NCI-H1436 treated with DMSO at 0.1 percent for 48 hours (cell line): ENCODE results near the gene PXMP4.
"Not testable (repeated sequence)": the region's sequence is repeated elsewhere in the genome, so short reads cannot be mapped to it uniquely, and the experiment has no call there.

Experiments
- DNase-seq: peaks from one replicate; lab custom pipeline; 2025; lab: John Stamatoyannopoulos, UW

Gene PXMP4, protein sequence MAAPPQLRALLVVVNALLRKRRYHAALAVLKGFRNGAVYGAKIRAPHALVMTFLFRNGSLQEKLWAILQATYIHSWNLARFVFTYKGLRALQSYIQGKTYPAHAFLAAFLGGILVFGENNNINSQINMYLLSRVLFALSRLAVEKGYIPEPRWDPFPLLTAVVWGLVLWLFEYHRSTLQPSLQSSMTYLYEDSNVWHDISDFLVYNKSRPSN

DNA sequence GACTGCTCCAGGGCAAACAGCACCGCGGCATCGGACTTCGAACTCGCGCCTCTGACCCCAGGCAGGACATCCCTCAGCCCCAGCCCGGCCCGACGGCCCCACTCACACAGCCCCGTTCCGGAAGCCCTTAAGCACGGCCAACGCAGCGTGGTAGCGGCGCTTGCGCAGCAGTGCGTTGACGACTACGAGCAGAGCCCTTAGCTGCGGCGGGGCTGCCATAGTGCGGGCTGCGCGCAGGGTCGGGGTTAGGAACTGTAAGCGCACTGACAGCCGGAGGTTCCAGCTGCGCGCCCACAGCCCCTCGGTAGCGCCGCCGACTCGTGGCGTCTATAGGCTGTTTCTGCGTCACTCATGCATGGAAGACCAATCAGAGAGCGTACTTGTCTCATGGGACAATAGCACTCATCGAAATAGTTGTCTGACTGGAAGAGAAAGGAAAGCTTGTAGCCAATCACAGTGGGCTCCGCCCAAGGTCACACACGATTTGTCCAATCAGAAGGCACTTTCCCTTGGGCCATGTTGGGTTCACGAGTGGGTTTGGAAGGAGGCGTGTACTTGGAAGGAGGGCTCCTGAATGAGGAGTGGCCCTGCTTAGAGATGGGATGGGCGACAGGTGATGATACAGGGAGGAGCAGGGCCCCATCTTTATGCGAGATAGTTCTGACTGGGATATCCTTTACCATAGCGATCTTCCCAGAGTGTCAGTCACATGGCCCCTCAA lies at the start of gene PXMP4:
Gene PXMP4 (minus strand): TSS at position 322 of the 721 bp plus-strand sequence. CDS start 103 bp downstream, at position 219.
- peak; percentile 93 for DNase-seq

DNA sequence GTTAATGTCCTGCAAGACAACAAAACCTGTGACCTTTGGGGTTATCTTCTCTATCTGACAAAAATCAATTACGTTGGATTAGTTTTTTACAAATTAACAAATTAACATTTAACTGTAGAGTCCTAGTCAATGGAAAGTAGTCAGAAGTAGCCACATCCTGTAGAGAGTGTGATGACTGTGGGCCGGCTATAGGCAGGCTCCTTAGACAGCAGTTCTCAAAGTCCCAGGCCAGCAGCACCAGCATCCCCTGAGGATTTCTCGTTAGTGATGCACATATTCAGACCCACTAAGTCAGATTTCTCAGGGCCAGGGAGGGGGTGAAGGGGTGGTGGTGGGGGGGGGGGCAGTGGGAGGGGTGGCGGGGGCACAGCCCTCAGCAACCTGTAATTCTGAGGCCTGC lies 48.9 kb upstream of the PXMP4 start:
- DNase-seq = no peak

DNA sequence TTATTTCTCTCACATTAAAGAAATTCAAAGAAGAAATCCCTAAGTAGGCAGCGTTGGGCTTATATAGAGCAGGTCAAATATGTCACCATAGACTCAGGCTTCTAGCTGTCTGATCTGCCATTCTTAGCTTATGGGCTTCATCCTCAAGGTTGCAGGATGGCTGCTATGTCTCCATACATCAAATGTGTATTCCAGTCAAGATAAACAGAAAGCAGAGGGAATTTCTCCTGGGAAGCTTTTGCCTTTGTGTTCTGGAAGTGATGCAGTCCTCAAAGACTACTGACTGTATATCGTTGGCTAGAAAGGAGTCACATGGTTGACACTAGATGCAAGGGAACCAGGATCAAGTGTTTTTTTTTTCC lies 47.6 kb upstream of the PXMP4 start:
- DNase-seq = no peak

DNA sequence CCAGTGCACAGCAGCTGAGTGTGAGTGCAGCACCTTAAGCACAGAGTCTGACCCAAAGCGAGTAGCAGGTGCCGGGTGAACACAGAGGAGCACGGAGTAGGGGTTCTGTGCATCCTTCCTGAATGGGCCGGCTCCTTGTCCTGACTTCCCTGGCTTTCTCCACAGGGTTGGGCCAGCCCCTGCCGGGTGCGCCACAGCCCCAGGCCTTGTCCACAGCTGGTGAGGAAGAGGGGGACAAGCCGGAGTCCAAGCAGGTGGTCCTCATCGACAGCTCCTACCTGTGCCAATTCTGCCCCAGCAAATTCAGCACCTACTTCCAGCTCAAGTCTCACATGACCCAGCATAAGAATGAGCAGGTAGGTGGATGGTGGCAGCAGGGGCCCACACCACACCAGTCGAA lies 46.6 kb upstream of the PXMP4 start:
- no peak for DNase-seq

DNA sequence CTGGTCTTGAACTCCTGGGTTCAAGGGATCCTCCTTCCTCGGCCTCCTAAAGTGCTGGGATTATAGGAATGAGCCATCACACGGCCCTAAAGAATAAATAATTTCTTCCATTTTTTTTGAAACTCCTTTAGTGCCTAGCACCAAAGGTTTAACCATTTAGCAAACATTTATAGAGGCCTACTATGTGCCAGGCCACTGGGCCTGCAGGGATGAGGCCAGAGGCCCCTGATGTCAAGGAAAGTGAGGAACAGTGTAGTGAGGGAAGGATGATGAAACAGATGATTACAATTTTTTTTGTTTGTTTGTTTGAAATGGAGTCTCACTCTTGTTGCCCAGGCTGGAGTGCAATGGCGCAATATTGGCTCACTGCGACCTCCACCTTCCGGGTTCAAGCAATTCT lies 45.5 kb upstream of the PXMP4 start:
- no peak for DNase-seq

DNA sequence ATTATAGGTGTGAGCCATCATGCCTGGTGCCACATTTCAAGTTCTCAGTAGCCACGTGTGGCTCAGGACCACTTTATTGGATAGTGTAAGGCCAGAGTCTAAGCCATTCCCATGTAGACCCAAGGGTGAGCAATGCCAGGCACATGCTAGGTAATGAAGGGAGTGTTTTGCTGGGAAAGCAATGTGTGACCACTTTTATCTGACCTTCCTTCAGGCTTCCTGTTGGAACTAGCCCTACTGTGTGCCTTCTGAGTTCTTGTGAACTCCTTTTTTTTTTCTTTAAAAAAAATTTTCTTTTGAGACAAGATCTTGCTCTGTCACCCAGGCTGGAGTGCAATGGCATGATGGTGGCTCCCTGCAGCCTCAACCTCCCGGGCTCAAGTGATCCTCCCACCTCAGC lies 45.0 kb upstream of the PXMP4 start:
- no peak for DNase-seq

DNA sequence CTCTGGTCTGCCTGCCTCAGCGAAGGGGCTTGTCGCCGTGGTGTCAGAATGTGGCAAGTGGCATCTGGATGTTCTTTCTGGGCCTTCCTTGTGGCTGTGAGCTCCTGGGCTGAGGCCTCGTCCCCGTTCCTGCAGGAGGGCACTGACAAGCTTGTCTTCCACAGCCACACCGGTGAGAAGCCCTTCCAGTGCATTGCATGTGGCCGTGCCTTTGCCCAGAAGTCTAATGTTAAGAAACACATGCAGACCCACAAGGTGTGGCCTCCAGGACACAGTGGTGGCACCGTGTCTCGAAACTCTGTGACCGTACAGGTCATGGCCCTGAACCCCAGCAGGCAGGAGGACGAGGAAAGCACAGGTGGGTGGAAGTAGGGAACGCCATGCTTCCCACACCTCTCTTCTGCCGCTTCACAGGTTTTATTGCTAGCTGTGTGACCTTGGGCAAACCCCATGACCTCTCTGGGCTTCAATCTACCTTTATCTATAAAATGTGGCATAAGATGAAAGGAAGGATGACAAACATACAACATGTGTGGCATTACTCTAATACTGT lies 41.7 kb upstream of the PXMP4 start:
- DNase-seq = no peak

DNA sequence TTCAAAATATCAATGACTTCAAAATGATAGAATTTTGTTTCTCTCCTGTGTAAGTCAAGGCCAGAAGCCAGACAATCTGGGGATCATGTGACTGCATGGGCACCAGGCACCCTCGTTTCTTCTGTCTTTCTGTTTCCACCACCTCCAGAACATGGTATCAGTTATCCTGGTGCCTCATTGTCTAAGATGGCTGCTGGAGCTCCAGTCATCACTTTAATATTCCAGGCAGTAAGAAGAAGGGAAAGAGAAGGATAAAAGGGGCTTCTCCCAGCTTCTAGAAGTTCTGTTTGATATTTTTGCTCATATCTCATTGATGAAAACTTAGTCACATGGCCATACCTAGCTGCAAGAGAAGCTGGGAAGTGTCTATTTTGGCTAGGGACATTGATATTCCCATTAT lies 37.3 kb upstream of the PXMP4 start:
- DNase-seq = no peak

DNA sequence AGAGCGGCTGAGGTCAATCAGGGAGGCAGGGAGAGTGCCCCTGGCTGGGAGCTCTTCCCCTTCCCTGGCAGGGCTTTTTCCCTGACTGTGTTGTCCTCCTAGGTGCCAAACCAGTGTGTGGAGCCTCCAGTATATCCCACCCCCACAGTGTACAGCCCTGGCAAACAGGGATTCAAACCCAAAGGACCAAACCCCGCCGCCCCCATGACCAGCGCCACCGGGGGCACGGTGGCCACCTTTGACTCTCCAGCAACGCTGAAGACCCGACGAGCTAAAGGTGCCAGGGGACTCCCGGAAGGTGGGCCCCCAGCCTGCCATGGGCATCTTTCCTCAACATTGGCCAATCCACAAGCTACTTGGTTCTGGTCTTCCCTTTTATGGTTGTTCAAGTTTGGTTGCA lies 36.9 kb upstream of the PXMP4 start:
- DNase-seq = no peak

DNA sequence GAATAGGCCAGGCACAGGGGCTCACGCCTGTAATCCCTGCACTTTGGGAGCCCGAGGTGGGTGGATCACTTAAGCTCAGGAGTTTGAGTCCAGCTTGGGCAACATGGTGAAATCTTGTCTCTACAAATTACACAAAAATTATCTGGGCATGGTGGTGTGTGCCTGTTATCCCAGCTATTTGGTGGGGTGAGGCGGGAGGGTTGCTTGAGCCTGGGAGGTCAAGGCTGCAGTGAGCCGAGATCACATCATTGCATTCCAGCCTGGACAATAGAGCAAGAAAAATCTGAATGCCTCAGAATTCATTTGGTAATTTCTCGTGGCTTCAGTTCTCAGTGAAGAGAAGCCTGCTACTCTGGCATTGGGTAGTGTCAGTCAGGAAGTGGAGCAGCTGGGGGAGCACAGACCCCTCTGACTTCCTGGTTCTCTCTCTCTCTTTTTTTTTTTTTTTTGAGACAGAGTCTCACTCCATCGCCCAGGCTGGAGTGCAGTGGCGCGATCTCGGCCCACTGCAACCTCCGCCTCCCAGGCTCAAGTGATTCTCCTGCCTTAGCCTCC lies 35.9 kb upstream of the PXMP4 start:
- DNase-seq = not testable (repeated sequence)

DNA sequence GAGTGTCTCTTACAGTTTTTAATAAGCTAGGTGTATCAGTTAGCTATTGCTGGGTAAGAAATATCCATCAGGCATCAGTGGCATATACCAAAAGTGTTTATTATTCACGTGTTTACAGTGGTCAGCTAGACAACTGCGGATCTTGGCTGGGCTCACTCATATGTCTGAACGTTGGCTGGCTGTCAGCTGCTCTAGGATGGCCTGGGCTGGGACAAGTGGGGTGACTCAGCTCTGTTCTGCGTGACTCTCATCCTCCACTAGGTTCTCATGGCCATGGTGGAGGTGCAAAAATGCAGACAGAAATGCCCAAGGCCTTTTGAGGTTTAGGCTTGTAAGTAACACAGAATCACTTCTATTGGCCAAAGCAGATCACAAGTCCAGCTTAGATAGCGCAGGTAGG lies 33.7 kb upstream of the PXMP4 start:
- DNase-seq = no peak

DNA sequence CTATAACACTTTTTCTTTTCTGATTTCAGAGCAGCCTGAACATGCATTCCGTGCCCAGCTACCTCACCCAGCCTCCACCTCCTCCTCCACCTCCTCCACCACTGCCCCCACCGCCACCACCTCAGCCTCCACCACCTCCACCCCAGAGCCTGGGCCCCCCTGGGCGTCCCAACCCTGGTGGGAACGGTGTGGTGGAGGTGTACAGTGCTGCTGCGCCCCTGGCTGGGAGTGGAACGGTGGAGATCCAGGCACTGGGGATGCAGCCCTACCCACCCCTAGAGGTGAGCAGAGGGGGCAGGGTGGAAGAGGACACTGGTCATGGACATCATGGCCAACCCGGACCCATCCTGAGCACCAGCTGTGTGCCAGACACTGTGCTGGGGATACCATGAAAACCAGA lies 33.0 kb upstream of the PXMP4 start:
- DNase-seq = no peak

DNA sequence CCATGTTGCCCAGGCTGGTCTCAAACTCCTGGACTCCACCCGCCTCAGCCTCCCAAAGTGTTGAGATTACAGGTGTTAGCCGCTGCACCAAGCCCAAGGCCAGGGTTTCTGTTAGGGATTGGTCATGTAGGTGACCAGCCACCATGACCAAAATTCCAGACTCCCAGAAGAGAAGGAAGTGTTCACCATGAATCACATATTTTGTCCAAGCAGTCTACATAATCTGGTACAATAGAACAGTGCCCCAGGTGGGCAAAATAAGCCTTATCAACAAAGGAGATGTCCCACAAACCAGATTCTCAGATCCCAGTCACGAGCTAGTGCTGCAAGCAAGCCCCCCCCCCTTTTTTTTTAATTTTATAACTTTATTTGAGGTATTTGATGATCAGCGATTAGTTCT lies 31.7 kb upstream of the PXMP4 start:
- DNase-seq = no peak

DNA sequence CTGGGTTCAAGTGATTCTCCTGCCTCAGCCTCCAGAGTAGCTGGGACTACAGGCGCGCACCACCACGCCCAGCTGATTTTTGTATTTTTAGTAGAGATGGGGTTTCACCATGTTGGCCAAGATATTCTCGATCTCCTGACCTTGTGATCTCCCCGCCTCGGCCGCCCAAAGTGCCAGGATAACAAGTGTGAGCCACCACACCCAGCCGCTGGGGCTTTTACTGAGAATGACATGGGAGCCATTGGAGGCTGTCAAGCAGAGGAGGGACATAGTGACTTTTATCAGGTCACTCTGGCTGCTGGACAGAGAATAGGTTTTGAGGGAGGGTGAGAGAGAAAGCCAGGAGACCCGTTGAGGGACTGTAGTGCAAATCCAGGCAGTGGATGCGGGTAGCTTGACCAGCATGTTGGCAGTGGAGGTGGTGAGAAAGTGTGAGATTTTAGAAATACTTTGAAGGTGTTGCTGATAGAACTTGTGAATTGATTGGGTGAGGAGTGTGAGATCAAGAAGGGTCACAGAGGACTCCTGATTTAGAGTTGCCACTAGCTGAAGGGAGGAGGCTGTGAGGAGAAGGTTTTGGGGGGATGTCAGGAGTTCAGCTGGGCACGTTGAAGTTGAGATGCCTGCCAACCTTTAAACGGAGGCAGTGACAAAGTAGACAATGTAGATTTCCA lies 26.4 kb upstream of the PXMP4 start:
- DNase-seq = no peak

DNA sequence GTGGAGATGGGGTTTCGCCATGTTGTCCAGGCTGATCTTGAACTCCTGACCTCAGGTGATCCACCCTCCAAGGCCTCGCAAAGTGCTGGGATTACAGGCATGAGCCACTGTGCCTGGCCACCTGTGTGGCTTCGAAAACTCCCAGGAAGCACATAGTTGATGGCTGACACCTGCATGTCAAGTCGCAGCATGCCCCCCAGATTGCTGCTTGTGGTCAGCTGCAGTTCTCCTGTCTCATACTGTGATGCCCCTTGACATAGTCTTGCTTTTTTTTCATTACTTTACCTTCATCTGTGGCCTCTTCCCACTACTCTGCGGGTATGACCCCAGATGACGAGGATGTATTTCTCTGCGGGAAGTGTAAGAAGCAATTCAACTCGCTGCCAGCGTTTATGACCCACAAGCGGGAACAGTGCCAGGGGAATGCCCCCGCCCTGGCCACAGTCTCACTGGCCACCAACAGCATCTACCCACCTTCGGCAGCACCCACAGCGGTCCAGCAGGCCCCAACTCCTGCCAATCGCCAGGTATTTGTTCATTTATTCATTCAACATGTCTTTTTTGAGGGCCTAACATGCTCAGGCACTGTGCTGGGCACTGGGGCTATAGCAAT lies 24.8 kb upstream of the PXMP4 start:
- no peak for DNase-seq

DNA sequence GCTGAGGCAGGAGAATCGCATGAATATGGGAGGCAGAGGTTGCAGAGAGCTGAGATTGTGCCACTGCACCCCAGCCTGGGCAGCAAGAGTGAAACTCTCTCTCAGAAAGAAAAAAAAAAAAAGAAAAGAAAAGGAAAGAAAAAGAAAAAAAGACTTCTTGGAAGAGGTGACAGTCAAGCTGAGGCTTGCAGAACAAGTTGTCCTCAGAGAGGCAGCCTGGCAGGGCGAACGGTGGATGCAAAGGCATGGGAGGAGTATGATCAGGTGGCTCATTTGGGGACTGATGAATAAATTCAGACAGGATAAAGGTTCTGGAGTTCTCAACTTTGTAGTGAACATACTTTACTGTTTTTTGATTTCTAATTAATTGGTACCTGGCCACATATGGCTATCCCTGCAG lies 24.1 kb upstream of the PXMP4 start:
- DNase-seq = no peak

DNA sequence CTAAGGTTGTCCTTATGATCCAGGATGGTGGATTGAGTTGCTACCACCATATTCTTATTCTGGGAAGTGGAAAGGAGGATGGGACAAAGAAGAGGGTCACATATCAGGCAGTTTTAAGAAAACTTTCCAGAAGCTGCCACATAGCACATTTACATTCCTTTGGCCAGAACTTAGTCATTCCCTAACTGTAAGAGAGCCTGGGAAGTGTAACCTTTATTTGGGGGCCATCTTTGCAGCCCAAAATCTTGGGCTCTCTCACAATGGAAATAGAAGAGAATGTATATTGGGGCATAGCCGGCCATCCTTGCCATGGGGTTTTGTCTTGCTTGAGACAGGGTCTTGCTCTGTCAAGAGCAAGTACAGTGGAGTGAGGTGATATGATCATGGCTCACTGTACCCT lies 20.1 kb upstream of the PXMP4 start:
- DNase-seq = no peak

DNA sequence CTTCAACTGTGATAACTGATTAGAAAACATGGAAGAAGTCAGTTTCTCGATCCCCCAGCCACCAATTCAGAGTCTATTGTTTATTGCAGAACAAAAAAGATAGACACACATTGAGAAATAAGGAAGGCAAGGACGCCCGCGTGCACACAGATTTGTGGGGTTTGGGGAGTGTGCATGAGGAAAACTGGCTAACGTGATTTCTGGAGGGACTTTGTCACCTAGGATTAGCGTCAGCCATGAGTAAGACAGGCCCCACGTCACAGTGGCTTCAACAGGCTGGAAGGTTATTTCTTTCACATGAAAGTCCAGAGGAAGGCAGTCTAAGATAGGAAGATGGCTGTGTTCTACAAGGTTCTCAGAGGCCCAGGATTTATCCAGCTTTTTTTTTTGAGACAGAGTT lies 19.4 kb upstream of the PXMP4 start:
- DNase-seq = no peak

DNA sequence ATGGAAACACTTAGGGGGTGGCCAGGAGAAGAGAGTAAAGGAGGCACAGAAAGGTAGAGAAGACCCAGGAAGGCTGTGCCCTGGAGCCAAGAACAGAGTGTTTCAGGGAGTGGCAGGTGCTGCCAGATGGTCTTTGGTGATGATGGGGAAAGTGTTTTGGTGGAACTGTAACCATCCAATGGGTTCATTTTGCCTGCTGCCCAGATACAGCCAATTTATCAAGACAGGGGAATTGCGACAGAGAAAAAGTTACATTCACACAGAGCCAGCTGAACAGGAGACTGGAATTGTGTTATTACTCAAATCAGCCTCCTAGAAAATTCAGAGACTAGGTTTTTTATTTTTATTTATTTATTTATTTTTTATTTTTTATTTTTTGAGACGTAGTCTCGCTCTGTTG lies 16.9 kb upstream of the PXMP4 start:
- DNase-seq = no peak

DNA sequence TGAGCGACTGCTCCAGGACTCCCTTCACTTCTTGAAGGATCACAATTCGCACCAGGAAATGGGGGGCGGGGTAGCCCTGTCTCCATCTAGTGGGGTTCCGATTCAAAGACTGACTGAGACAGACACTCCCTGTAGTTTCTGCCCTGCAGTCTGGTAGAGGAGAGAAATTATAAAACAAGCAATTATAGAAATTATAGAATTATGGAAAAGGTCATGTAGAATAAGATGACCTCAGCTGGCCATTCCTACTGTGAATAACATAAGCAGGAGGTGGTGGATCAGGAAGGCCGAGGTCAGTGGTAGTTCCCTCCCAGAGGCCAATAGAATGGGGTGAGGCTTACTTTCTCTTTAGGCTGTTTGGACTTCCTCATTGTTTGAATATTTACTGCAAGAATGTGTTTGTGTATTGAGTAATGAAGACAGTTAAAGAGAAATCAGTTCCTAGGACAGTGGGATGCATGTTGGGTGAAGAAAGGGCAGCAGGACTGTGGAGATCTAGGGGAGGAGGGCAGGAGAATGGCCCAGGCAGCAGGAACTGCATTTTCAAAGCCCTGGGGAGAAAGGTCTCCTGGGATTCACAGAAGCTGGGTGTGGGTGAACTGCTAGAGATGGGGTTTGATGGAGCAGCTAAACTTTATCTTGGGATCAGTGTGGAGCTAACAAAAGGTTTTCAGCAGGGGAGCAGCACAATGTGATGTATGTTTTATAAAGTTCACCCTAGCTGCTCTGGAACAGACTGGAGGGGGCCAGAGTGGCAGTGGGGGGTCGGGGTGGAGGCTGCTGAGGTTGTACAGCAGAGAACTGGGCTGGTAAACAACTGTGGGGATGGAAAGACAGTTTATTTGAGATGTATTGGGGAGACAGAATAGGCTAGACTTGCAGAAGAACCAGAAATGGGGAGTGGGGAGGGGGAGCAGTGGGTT lies 13.8 kb upstream of the PXMP4 start:
- DNase-seq = no peak
